B cell (primary cell): ENCODE measurements around the gene ZNF771. TPM values are rescaled to one million over a fixed set of nuclear protein-coding genes. Genes with fewer than 3 reads are reported as not detected.
A peak's percentile ranks its signal among the peaks of the same experiment; 100 is the strongest.

ENCODE experiments used
- ATAC-seq: fragments of 200-7000 bp; cut with Tn5 transposase; one replicate; pipeline ENCODE4 v1.10.0; 2021; ENCODE audit warnings: low read depth, mild to moderate bottlenecking, moderate number of reproducible peaks, moderate library complexity
- CTCF ChIA-PET: fragments of 350-600 bp; sonication (Branson Sonifier 250); formaldehyde crosslinking; loops from one replicate; lab custom pipeline; 2021; ENCODE audit warnings: antibody characterized with exemption, inconsistent platforms; lab: Charles Lee
- POLR2A ChIA-PET: fragments of 350-600 bp; sonication (Branson Sonifier 250); formaldehyde crosslinking; loops from one replicate; lab custom pipeline; 2021; ENCODE audit warnings: antibody characterized with exemption; lab: Charles Lee
- DNase-seq: peaks from one replicate; pipeline ENCODE4 v3.0.0; 2013
- H2AFZ ChIP-seq: 2 replicates; pipeline ENCODE4 v1.6.1; 2012; ENCODE audit warnings: mild to moderate bottlenecking, low read depth, low read length; ENCODE audit not compliant: insufficient read depth, poor library complexity, severe bottlenecking
- H3K27ac ChIP-seq, 2 donors: 1 replicate in 1 of 2; 2 replicates in 1 of 2; pipeline ENCODE4 v1.5.1; 2012 to 2013; ENCODE audit warnings: low read length in 2 of 2, mild to moderate bottlenecking in 2 of 2, moderate library complexity in 1 of 2
- H3K27me3 ChIP-seq, 4 experiments: fragments of 200-600 bp in 1 of 4; sonication (generic) in 1 of 4; replicated peaks in 1 of 4; 1 replicate in 2 of 4; 2 replicates in 2 of 4; pipeline versions ENCODE4 v1.6.1 to v1.7.0; 2013 to 2016; ENCODE audit warnings: low read length in 3 of 4, mild to moderate bottlenecking in 2 of 4, mixed read lengths in 1 of 4, moderate library complexity in 1 of 4; ENCODE audit not compliant: insufficient read depth in 4 of 4, control insufficient read depth in 3 of 4; ENCODE audit errors: control extremely low read depth in 1 of 4
- H3K36me3 ChIP-seq, 2 experiments: replicated peaks in 1 of 2; 1 replicate in 1 of 2; 2 replicates in 1 of 2; pipeline versions ENCODE4 v1.6.1 to v1.7.1; 2013; ENCODE audit warnings: low read length in 1 of 2; ENCODE audit not compliant: insufficient read depth in 2 of 2, control insufficient read depth in 1 of 2; ENCODE audit errors: control extremely low read depth in 1 of 2, extremely low read depth in 1 of 2
- H3K4me1 ChIP-seq, 2 donors: fragments of 200-600 bp in 1 of 2; sonication (generic) in 1 of 2; 1 replicate in 1 of 2; 2 replicates in 1 of 2; pipeline versions ENCODE4 v1.5.1 to v1.6.1; 2013 to 2017; ENCODE audit warnings: low read length in 2 of 2; ENCODE audit not compliant: control insufficient read depth in 2 of 2, insufficient read depth in 2 of 2
- H3K4me2 ChIP-seq: replicated peaks from 2 replicates; pipeline ENCODE3; 2012; ENCODE audit warnings: mild to moderate bottlenecking, low read depth, low read length; ENCODE audit not compliant: poor library complexity, severe bottlenecking
- H3K4me3 ChIP-seq, 5 experiments: fragments of 200-600 bp in 1 of 5; sonication (generic) in 1 of 5; 1 replicate in 3 of 5; 2 replicates in 2 of 5; pipeline versions ENCODE4 v1.5.1 to v1.7.0; 2011 to 2016; ENCODE audit warnings: low read length in 4 of 5, mild to moderate bottlenecking in 4 of 5, low read depth in 2 of 5, control low read depth in 1 of 5, moderate library complexity in 1 of 5; ENCODE audit not compliant: insufficient read depth in 1 of 5; ENCODE audit errors: control extremely low read depth in 1 of 5, extremely low read depth in 1 of 5
- H3K79me2 ChIP-seq: fragments of 200-600 bp; sonication (generic); one replicate; pipeline ENCODE4 v1.6.0; 2016; ENCODE audit warnings: low read length; ENCODE audit not compliant: control insufficient read depth, insufficient read depth
- H3K9ac ChIP-seq: fragments of 200-600 bp; sonication (generic); 2 replicates; pipeline ENCODE4 v1.6.1; 2017; ENCODE audit warnings: mild to moderate bottlenecking, low read length, moderate library complexity
- H3K9me3 ChIP-seq, 3 donors: one replicate each; pipeline versions ENCODE4 v1.6.1 to v1.7.1; 2013; ENCODE audit warnings: low read length in 2 of 3; ENCODE audit not compliant: control insufficient read depth in 2 of 3, insufficient read depth in 1 of 3; ENCODE audit errors: control extremely low read depth in 1 of 3
- H4K20me1 ChIP-seq: 2 replicates; pipeline ENCODE4 v1.6.0; 2012; ENCODE audit warnings: mild to moderate bottlenecking, low read length; ENCODE audit not compliant: insufficient read depth, control insufficient read depth, poor library complexity, severe bottlenecking
- H3K27ac Mint-ChIP-seq: one replicate; pipeline ENCODE4 v1.8.0; 2021; ENCODE audit warnings: mixed read lengths
- H3K27me3 Mint-ChIP-seq: one replicate; pipeline ENCODE4 v1.8.0; 2021; ENCODE audit warnings: mixed read lengths
- H3K4me1 Mint-ChIP-seq: one replicate; pipeline ENCODE4 v1.8.0; 2021; ENCODE audit warnings: mixed read lengths
- H3K4me3 Mint-ChIP-seq: one replicate; pipeline ENCODE4 v1.8.0; 2021; ENCODE audit warnings: mixed read lengths
- H3K9me3 Mint-ChIP-seq: one replicate; pipeline ENCODE4 v1.8.0; 2022; ENCODE audit warnings: mixed read lengths; ENCODE audit not compliant: insufficient read depth
- EZH2 ChIP-seq: IDR thresholded peaks from 2 replicates; pipeline ENCODE4 v1.6.1; 2012; ENCODE audit warnings: borderline replicate concordance, low read depth, mild to moderate bottlenecking, moderate library complexity, low read length; ENCODE audit not compliant: insufficient read depth, poor library complexity, severe bottlenecking
- WGBS: methylation state at CpG from one replicate; pipeline ENCODE4 v1.1.5; 2013; ENCODE audit warnings: missing lambda C conversion rate; ENCODE audit not compliant: insufficient coverage; 5-methylcytosine and 5-hydroxymethylcytosine counted together
- intact Hi-C: fragments of 100-400 bp; cut with micrococcal nuclease; formaldehyde crosslinking; loops from one replicate; pipeline ENCODE4 v1.10.0; 2022
- polyA plus RNA-seq: library from polyadenylated mRNA; depleted of rRNA; stranded (reverse); fragments of >200 nt; gene quantifications from 2 replicates; pipeline ENCODE4 v1.2.3, GENCODE V29; 2012
- total RNA-seq, 2 donors: library from RNA; stranded (reverse); fragments of 120-200 nt in 1 of 2; gene quantifications; 1 replicate in 1 of 2; 2 replicates in 1 of 2; pipeline versions ENCODE4 v1.2.3 to v1.2.4, GENCODE V29; 2013 to 2022
- TF ChIP-seq, protein P1 (sequence below): fragments of 200-600 bp; IDR thresholded peaks from one replicate; pipeline ENCODE4 v1.8.0; 2022; ENCODE audit warnings: antibody characterized with exemption, mild to moderate bottlenecking

The ZNF771 gene
- total and polyA plus RNA-seq, 2 donors (not counting 1 experiment from before 2014, with no cell fraction given), result 4.1 to 6.6 TPM

DNA sequence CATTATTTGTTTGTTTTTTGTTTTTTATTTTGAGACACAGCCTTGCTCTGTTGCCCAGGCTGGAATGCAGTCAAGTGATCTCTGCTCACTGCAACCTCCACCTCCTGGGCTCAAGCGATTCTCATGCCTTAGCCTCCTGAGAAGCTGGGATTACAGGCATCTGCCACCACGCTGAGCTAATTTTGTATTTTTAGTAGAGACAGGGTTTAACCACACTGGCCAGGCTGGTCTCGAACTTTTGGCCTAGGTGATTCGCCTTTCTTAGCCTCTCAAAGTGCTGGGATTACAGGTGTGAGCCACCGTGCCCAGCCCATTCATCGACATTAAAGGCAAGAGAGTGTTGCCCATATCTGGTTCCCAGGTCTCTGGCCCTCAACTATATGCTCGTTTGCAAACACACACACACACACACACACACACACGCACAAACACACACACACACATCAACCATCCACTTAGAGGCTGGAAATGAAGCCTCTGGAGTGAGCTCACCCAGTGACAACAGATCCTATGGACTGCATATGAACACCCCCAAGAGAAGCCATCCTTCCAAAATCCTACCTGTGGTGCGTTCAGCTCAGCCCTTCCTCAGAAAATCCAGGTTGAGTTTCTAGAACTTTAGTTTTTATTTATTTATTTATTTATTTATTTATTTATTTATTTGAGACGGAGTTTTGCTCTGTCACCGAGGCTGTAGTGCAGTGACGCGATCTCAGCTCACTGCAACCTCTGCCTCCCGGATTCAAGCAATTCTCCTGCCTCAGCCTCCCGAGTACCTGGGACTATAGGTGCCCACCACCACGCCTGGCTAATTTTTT is 50.5 kb downstream of the ZNF771 start:
- intact Hi-C loops, result loop anchor here (2.0 to 5.0 kb wide), 2 partner anchors 13 to 69 kb away; partner anchors contain the start of genes SEPHS2 and ZNF768
- H3K4me3 ChIP-seq, result no peak overlapping the region
- no peak for TF ChIP-seq EZH2
- TF ChIP-seq, protein P1, sequence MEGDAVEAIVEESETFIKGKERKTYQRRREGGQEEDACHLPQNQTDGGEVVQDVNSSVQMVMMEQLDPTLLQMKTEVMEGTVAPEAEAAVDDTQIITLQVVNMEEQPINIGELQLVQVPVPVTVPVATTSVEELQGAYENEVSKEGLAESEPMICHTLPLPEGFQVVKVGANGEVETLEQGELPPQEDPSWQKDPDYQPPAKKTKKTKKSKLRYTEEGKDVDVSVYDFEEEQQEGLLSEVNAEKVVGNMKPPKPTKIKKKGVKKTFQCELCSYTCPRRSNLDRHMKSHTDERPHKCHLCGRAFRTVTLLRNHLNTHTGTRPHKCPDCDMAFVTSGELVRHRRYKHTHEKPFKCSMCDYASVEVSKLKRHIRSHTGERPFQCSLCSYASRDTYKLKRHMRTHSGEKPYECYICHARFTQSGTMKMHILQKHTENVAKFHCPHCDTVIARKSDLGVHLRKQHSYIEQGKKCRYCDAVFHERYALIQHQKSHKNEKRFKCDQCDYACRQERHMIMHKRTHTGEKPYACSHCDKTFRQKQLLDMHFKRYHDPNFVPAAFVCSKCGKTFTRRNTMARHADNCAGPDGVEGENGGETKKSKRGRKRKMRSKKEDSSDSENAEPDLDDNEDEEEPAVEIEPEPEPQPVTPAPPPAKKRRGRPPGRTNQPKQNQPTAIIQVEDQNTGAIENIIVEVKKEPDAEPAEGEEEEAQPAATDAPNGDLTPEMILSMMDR, result no peak
- H3K79me2 ChIP-seq, result no peaks in the 10 kb centered on the region
- H3K4me1 ChIP-seq, result peaks cover 13 to 37% of the 10 kb centered on the region in 2 donors
- DNase-seq, result no peak
- H3K4me2 ChIP-seq, result peak overlapping the region; percentile 73
- peak overlapping the region; percentile 6 for H2AFZ ChIP-seq
- H3K4me3 Mint-ChIP-seq, result peak overlapping the region; percentile 80
- no peaks in the 10 kb centered on the region for H3K36me3 ChIP-seq
- H3K27me3 Mint-ChIP-seq, result no peaks in the 10 kb centered on the region
- peaks cover 52% of the 10 kb centered on the region for H3K4me1 Mint-ChIP-seq
- no peaks in the 10 kb centered on the region for H3K27me3 ChIP-seq
- ChIA-PET CTCF (interaction anchor here (0.9 to 6.1 kb wide), 15 partner anchors 9 to 141 kb away, joined by 3 to 57 read pairs (median 3); partner anchors contain the start of genes DCTPP1 and ITGAL), POLR2A (interaction anchor here (0.7 to 4.8 kb wide), 9 partner anchors 14 to 301 kb away, joined by 3 to 74 read pairs (median 4); partner anchors contain the start of genes DCTPP1, FBRS and ITGAL)
- no peaks in the 10 kb centered on the region for H3K9me3 Mint-ChIP-seq
- peak overlapping the region; percentile 97 for H3K27ac Mint-ChIP-seq
- no peak overlapping the region for H3K27ac ChIP-seq
- no peaks in the 10 kb centered on the region for H3K9me3 ChIP-seq
- H4K20me1 ChIP-seq, result no peaks in the 10 kb centered on the region
- H3K9ac ChIP-seq, result no peak overlapping the region
- ATAC-seq, result no peak
- WGBS, result 82% methylated on average over 10 of the region's 16 CpGs
